GM23338 (cell line): ENCODE measurements around the gene DOK7. TPM values are rescaled to one million over a fixed set of nuclear protein-coding genes. Genes with fewer than 3 reads are reported as not detected.

ENCODE experiments used
- ATAC-seq: fragments of 200-7000 bp; cut with Tn5 transposase; 3 replicates; pipeline ENCODE4 v1.9.1; 2020
- DNase-seq: peaks from one replicate; pipeline ENCODE4 v3.0.0-alpha.2; 2015; ENCODE audit warnings: low spot score
- H2AFZ ChIP-seq: fragments of 200-600 bp; sonication (generic); 2 replicates; pipeline ENCODE4 v1.8.0; 2016; ENCODE audit warnings: antibody characterized with exemption, mild to moderate bottlenecking, moderate library complexity
- H3F3A ChIP-seq: fragments of 200-600 bp; sonication (generic); replicated peaks from 2 replicates; pipeline ENCODE4 v1.8.0; 2017; ENCODE audit warnings: antibody characterized with exemption, mixed run types, low read depth
- H3K27ac ChIP-seq: fragments of 200-600 bp; sonication (generic); 2 replicates; pipeline ENCODE4 v1.6.1; 2016; ENCODE audit warnings: low read depth
- H3K27me3 ChIP-seq: fragments of 200-600 bp; sonication (generic); 2 replicates; pipeline ENCODE4 v1.8.0; 2016; ENCODE audit warnings: mild to moderate bottlenecking, mixed run types, moderate library complexity; ENCODE audit not compliant: insufficient read depth
- H3K36me3 ChIP-seq: fragments of 200-600 bp; sonication (generic); 2 replicates; pipeline ENCODE4 v1.8.0; 2016; ENCODE audit warnings: mild to moderate bottlenecking; ENCODE audit not compliant: insufficient read depth
- H3K4me1 ChIP-seq: fragments of 200-600 bp; sonication (generic); 2 replicates; pipeline ENCODE4 v1.8.0; 2016; ENCODE audit warnings: mild to moderate bottlenecking, moderate library complexity; ENCODE audit not compliant: insufficient read depth
- H3K4me2 ChIP-seq: fragments of 200-600 bp; sonication (generic); 2 replicates; pipeline ENCODE4 v1.7.1; 2017; ENCODE audit warnings: mixed run types
- H3K4me3 ChIP-seq: fragments of 200-600 bp; sonication (generic); 2 replicates; pipeline ENCODE4 v1.6.1; 2016; ENCODE audit warnings: mixed run types
- H3K79me2 ChIP-seq: fragments of 200-600 bp; sonication (generic); replicated peaks from 2 replicates; pipeline ENCODE4 v1.8.0; 2017; ENCODE audit warnings: mild to moderate bottlenecking; ENCODE audit not compliant: insufficient read depth
- H3K9me2 ChIP-seq: fragments of 200-600 bp; sonication (generic); 2 replicates; pipeline ENCODE4 v1.8.0; 2017; ENCODE audit not compliant: insufficient read depth
- H4K20me1 ChIP-seq: fragments of 200-600 bp; sonication (generic); replicated peaks from 2 replicates; pipeline ENCODE4 v1.8.0; 2017; ENCODE audit warnings: mild to moderate bottlenecking; ENCODE audit not compliant: insufficient read depth
- H3K27ac Mint-ChIP-seq: 2 replicates; pipeline ENCODE4 v1.8.0; 2020; ENCODE audit warnings: inconsistent platforms, mild to moderate bottlenecking, moderate library complexity, mixed read lengths
- H3K27me3 Mint-ChIP-seq: 3 replicates; pipeline ENCODE4 v1.8.0; 2022; ENCODE audit warnings: low read depth, mild to moderate bottlenecking, moderate library complexity, mixed read lengths, inconsistent platforms; ENCODE audit not compliant: insufficient read depth, poor library complexity
- H3K36me3 Mint-ChIP-seq: 3 replicates; pipeline ENCODE4 v1.8.0; 2021; ENCODE audit warnings: low read depth, mild to moderate bottlenecking, inconsistent platforms, moderate library complexity, mixed read lengths
- H3K4me1 Mint-ChIP-seq: 3 replicates; pipeline ENCODE4 v1.8.0; 2020; ENCODE audit warnings: mild to moderate bottlenecking, inconsistent platforms, mixed read lengths
- H3K4me3 Mint-ChIP-seq: 3 replicates; pipeline ENCODE4 v1.8.0; 2021; ENCODE audit warnings: moderate library complexity, mild to moderate bottlenecking, inconsistent platforms, mixed read lengths
- H3K9me3 Mint-ChIP-seq: 3 replicates; pipeline ENCODE4 v1.8.0; 2020; ENCODE audit warnings: moderate library complexity, mild to moderate bottlenecking, inconsistent platforms, mixed read lengths
- CTCF ChIP-seq, 2 experiments: fragments of 200-600 bp in 1 of 2; sonication (generic) in 1 of 2; conservative IDR thresholded peaks; 2 replicates each; pipeline versions ENCODE4 v1.5.1 to v1.6.1; 2016 to 2017; ENCODE audit warnings: antibody characterized with exemption in 2 of 2, low read depth in 2 of 2, mild to moderate bottlenecking in 2 of 2, moderate library complexity in 1 of 2
- ETS1 ChIP-seq: IDR thresholded peaks from 2 replicates; pipeline ENCODE4 v1.6.1; 2016; ENCODE audit warnings: antibody characterized with exemption
- EZH2 ChIP-seq: fragments of 200-600 bp; sonication (generic); IDR thresholded peaks from one replicate; pipeline ENCODE4 v1.8.0; 2017; ENCODE audit warnings: antibody characterized with exemption, mild to moderate bottlenecking, low read depth; ENCODE audit not compliant: unreplicated experiment
- EZH2phosphoT487 ChIP-seq: fragments of 200-600 bp; sonication (generic); IDR thresholded peaks from one replicate; pipeline ENCODE4 v1.8.1; 2018; ENCODE audit warnings: antibody characterized with exemption; ENCODE audit not compliant: unreplicated experiment
- JUNB ChIP-seq: IDR thresholded peaks from one replicate; pipeline ENCODE4 v1.6.1; 2016; ENCODE audit warnings: antibody characterized with exemption; ENCODE audit not compliant: unreplicated experiment
- REST ChIP-seq: IDR thresholded peaks from one replicate; pipeline ENCODE4 v1.6.1; 2018; ENCODE audit warnings: antibody characterized with exemption; ENCODE audit not compliant: unreplicated experiment
- STAT1 ChIP-seq: IDR thresholded peaks from one replicate; pipeline ENCODE4 v1.6.1; 2016; ENCODE audit warnings: antibody characterized with exemption; ENCODE audit not compliant: unreplicated experiment
- ZNF331 ChIP-seq: fragments of 250-450 bp; sonication (Bioruptor Pico); IDR thresholded peaks from 2 replicates; pipeline ENCODE4 v1.5.0; 2020; ENCODE audit warnings: low read depth, mild to moderate bottlenecking, moderate library complexity
- polyA plus RNA-seq: library from polyadenylated mRNA; unstranded; fragments of >200 nt; fragmentation: Nextera tagmentation; extraction: Ambion mirVana; gene quantifications from 2 replicates; pipeline ENCODE4 v1.2.1, GENCODE V29; 2016
- total RNA-seq: library from RNA; depleted of rRNA; stranded (reverse); fragments of >200 nt; shearing (Covaris generic); gene quantifications from 2 replicates; pipeline ENCODE4 v1.2.3, GENCODE V29; 2014

Gene DOK7
- total and polyA plus RNA-seq, 2 experiments from 2014 or later = 0.34 to 0.52 TPM

GRCh38 chr4:3436798-3437581 is 26.1 kb upstream of the DOK7 start:
- H3K27ac ChIP-seq = no peak overlapping the region
- Mint-ChIP-seq H3K36me3 (no peaks in the 10 kb centered on the region), H3K4me1 (peaks cover 10% of the 10 kb centered on the region; the same call in 1 of the 3 replicates), H3K27me3 (peaks cover 6% of the 10 kb centered on the region), H3K9me3 (no peaks in the 10 kb centered on the region), H3K27ac (no peak overlapping the region), H3K4me3 (no peak overlapping the region)
- H3K27me3 ChIP-seq = no peaks in the 10 kb centered on the region
- H3K4me1 ChIP-seq = no peaks in the 10 kb centered on the region
- ATAC-seq = no peak
- no peak for DNase-seq
- no peak for TF ChIP-seq EZH2phosphoT487
- no peak for TF ChIP-seq STAT1
- no peak for TF ChIP-seq EZH2
- TF ChIP-seq REST = no peak
- no peak for TF ChIP-seq ZNF331 (CRISPR knock-in tag)
- no peak overlapping the region for H3K4me2 ChIP-seq
- H3K79me2 ChIP-seq = no peaks in the 10 kb centered on the region
- no peaks in the 10 kb centered on the region for H3K36me3 ChIP-seq
- H3K4me3 ChIP-seq = no peak overlapping the region
- H3K9me2 ChIP-seq = no peaks in the 10 kb centered on the region
- H3F3A ChIP-seq = no peaks in the 10 kb centered on the region
- H4K20me1 ChIP-seq = no peaks in the 10 kb centered on the region
- no peak overlapping the region for H2AFZ ChIP-seq

- Histone ChIP-seq H4K20me1 (no peaks in the 10 kb centered on the region), H3K4me1 (no peaks in the 10 kb centered on the region), H3K27me3 (no peaks in the 10 kb centered on the region), H3K27ac (no peak overlapping the region), H3K4me2 (no peak overlapping the region), H3K79me2 (no peaks in the 10 kb centered on the region), H3K4me3 (no peak overlapping the region), H3K9me2 (no peaks in the 10 kb centered on the region), H2AFZ (no peak overlapping the region), H3F3A (no peaks in the 10 kb centered on the region), H3K36me3 (no peaks in the 10 kb centered on the region)
- Mint-ChIP-seq H3K27ac (no peak overlapping the region), H3K27me3 (peaks cover 6% of the 10 kb centered on the region), H3K9me3 (no peaks in the 10 kb centered on the region), H3K4me1 (peaks cover 10% of the 10 kb centered on the region; the same call in 1 of the 3 replicates), H3K4me3 (no peak overlapping the region), H3K36me3 (no peaks in the 10 kb centered on the region)
- ATAC-seq = no peak
- no peak for DNase-seq
- TF ChIP-seq ZNF331 (CRISPR knock-in tag) (no peak), REST (no peak), JUNB (no peak), CTCF (conservative IDR thresholded peaks at IDR 0.05; ENCODE audit: low read depth in 2 of 2) (no peak), ETS1 (no peak)
These were observed 25.5 kb upstream of the DOK7 start for GRCh38 chr4:3437582-3437936.
